T follicular helper cell (primary cell): ENCODE results near the gene SLC43A3.

Experiments used
- DNase-seq: peaks from one replicate; pipeline ENCODE4 v3.0.0-alpha.2; 2020; ENCODE audit warnings: low read depth
- total RNA-seq, 2 experiments: gene quantifications; one replicate each; lab custom pipeline; 2026; lab: John Stamatoyannopoulos, UW

SLC43A3 gene
- 9.4 to 212 reads per million in 2 experiments for total RNA-seq

DNA sequence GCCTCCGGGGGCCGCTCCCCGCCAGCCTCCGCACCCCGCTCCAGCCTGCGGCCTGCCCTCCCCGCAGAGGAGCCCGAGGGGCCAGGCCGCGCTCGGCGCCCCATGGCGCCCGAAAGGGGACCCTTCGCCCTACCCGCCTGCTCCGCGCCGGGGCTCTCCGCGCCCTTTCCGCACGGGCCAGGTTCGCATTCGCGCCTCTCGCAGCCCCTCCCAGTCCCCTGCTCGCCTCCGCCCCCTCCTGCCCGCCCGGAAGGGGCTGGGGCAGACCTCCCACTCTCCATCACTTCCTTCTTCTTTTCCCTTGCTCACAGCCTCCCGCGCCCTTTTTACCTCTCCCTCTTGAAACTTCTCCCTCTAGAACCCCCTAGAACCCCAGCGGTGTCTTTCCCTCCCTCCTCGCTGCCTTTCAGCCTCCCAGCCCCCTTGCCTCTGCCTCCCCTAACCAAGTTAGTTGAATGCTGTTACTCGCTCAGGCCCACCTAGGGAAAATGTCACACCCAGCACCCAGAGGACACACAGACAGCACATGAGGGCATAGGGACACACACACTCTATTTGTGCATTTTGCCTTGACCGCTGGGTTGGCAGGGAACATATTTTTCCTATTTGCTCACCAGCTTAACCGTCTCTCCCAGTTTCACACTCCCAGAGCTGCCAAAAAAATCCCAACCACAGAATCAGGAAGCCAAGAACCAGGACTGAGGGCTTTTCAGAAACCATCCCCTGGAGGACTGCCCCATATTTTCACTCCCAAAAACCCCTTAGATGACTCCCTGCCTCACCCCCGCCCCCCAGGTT, at the start of gene SLC43A3:
Gene SLC43A3, minus strand, starts transcription at position 193 of the 798 bp plus-strand sequence. CDS start 949 bp downstream, outside the sequence.
- DNase-seq, result peak; percentile 27

- no peak for DNase-seq
Measured at GRCh38 chr11:57476047-57476756, 49.3 kb upstream of the SLC43A3 start.

- DNase-seq, result no peak
Measured at GRCh38 chr11:57475671-57476046, 48.7 kb upstream of the SLC43A3 start.

GRCh38 chr11:57475191-57475590, 48.3 kb upstream of the SLC43A3 start:
- no peak for DNase-seq

DNA sequence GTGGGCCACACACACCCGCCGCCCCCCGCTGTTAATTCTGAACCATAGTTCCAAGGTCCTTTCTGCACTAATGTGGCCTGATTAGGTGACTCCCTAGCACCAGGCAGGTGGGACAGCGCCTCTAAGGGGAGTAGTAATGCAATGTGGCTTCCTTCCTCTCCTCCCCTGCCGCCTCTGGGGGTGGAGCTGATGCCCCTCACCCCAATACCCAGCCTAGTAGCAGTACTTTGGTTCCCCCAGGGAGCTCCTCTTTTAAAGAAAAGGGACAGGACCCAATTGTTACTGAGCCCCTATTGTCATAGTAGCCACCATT, 47.8 kb upstream of the SLC43A3 start:
- DNase-seq, result no peak

- no peak for DNase-seq
Measured at GRCh38 chr11:57474017-57474802, 47.3 kb upstream of the SLC43A3 start.

DNA sequence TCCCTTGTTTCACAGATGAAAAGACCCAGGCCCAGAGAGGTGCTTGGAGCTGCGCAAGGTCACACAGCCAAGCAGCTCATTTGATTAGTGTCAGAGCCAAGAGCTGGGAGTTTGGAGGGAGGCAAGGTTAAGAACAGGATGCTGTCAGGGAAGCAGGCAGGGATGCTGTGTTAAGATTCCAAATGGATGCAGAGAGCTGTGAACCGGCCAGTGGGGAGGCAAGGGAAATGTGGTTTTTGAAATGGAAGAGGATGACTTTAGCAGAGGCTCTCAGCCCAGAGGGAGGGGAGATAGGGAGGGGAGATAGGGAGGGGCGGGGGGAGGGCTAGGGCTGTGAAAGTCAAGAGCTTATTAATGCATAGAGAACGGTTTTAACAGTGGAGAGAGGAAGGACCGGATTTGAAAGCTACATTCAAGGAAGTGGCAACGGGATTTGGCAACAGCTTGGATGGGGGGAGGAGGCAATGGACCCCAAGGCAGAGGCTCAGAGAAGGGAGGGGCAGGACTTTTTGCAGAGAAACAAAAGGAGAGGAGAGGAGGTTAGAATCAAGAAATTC, 46.4 kb upstream of the SLC43A3 start:
- no peak for DNase-seq

DNA sequence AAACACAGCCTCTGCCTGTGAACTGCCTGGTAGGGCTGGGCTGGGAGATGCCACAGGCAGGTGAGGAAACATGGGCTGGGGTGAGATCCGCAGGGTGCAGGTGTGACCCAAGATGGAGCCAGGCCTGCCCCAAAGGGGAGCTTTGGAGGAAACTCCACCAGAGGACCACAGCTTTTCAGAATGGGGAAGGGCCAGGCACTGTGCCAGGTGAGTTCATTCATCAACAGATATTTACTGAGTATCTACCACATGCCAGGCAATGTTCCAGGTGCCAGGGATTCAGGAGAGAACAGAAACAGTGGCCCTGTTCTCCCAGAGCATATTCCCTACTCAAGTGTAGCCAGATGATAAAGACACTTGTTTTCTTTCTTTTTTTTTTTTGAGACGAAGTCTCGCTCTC, 44.6 kb upstream of the SLC43A3 start:
- DNase-seq, result no peak

- DNase-seq, result no peak
Measured at GRCh38 chr11:57469268-57469667, 42.3 kb upstream of the SLC43A3 start.

DNA sequence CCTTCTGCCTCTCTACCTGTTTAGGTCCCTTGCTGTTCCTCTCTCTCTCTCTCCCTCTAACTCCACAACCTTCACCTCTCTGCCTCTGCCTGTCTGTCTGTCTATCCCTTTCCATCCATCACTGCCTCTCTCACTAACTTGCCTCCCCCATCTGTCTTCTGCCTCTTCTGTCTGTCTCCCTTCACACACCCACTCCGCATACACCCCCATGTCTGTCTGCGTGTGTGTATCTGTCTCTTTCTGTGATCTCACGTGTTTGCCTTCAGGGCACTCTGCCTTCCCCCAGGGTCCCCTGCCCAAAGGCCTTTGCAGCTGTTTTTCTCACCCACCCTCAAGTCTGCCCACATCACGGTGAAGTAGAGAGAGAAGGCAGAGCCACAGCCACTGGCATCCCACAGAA, 41.4 kb upstream of the SLC43A3 start:
- no peak for DNase-seq

DNA sequence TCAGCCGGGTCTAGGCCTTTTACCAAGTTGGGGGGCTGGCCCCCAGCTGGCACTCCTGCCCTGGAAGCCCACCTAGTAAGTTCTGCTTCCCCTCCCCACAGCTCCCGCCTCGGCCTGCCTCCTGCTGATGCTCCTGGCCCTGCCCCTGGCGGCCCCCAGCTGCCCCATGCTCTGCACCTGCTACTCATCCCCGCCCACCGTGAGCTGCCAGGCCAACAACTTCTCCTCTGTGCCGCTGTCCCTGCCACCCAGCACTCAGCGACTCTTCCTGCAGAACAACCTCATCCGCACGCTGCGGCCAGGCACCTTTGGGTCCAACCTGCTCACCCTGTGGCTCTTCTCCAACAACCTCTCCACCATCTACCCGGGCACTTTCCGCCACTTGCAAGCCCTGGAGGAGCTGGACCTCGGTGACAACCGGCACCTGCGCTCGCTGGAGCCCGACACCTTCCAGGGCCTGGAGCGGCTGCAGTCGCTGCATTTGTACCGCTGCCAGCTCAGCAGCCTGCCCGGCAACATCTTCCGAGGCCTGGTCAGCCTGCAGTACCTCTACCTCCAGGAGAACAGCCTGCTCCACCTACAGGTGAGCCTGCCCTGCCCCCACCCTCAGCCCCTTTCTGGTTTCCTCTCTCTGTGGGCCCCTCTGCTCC, 40.7 kb upstream of the SLC43A3 start:
- no peak for DNase-seq

DNA sequence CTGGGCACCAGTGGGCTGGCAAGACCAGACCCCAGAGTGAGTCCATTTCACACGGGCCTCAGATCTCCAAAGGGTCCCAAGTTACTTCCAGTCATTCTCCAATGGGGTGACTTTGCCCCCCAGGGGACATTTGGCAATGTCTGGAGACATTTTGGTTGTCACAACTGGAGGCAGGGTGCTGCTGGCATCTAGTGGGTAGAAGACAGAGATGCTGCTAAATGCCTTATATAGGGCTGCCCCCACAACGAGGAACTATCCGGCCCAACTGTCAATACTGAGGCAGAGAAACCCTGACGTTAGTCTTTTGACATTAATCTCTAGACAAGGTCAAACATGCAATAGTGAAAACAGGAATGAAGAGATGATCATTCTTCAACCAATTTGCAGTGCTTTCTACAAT, 39.8 kb upstream of the SLC43A3 start:
- no peak for DNase-seq

DNA sequence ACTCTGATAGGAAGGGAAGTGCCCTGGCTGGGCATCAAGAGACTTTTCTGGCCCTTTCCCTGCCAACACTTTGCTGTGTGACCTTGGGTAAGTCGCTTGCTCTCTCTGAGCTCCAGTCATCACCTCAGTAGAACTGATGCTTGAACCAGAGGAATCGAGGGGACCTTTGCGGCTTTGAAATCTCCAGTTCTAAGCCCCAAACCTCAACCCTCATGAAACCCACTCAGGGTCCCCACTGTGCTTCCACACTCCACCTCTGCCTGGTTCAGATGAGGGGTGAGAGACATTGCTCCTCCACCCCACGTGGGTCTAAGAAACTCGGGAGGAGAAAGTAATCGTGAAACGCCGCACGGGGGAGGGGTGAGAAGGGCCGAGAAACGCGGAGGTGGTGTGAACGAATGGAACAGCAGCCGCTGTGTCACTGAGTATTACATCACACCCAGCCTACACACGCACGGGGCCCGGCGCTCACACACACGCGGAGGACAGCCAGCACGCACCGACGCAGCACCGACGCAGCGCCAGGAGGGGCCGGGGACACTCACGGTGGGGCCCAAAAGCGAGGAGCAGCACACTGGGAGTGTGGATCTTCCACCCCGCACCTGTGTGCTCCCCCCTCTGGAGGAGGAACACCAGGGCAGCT, 37.7 kb upstream of the SLC43A3 start:
- DNase-seq, result no peak

- DNase-seq, result no peak
Measured at GRCh38 chr11:57463671-57464538, 37.0 kb upstream of the SLC43A3 start.

DNA sequence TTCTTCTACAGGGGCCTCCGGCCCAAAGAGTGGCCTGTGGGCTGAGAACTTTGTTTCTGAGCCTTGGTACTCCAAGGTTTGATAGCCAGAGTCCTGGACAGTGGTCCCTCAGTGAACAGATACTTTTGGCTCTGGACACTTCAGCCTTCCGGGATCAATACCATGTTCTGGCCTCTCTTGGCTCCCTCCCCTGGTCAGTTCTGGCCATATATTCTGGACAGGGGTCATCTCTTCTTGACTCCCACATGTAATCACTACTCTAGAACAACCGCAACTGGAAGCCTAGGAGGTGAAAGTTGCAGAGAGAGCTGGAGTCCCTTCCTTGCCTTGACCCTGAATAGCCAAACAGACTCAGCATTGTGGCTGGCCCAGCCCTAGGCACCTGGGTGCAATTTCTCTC, 35.7 kb upstream of the SLC43A3 start:
- DNase-seq, result no peak

DNA sequence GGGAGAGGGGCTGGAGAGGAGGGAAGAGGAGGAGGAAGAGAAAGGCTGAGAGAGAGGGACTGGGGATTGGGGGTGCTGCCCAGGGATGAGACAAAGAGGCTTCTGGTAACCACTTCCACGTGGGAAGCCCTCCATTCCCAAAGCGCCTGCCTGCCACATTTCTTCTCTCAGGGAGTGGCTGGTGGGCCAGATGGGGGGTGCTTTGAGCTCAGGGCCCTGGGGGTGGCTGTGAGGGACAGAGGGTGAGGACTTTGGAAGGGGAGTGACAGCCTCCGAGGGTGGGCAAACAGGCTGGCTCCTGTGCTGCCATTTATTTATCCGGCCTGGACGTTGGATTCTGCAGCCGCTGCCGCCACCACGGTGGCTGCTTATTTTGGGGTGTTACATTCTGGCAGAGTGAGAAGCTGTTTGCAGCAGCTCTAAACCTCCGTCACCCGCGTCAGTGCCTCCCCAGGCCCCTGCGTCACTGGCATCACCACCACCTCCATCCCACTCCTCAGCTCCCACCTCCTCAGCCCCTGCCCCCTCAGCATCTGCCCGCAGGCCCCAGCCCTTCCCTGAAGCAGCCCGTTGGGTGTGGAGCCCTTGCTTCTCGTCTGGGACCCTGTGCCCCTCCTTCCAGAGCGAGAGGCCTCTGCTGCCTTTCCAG, 35.0 kb upstream of the SLC43A3 start:
- no peak for DNase-seq

DNA sequence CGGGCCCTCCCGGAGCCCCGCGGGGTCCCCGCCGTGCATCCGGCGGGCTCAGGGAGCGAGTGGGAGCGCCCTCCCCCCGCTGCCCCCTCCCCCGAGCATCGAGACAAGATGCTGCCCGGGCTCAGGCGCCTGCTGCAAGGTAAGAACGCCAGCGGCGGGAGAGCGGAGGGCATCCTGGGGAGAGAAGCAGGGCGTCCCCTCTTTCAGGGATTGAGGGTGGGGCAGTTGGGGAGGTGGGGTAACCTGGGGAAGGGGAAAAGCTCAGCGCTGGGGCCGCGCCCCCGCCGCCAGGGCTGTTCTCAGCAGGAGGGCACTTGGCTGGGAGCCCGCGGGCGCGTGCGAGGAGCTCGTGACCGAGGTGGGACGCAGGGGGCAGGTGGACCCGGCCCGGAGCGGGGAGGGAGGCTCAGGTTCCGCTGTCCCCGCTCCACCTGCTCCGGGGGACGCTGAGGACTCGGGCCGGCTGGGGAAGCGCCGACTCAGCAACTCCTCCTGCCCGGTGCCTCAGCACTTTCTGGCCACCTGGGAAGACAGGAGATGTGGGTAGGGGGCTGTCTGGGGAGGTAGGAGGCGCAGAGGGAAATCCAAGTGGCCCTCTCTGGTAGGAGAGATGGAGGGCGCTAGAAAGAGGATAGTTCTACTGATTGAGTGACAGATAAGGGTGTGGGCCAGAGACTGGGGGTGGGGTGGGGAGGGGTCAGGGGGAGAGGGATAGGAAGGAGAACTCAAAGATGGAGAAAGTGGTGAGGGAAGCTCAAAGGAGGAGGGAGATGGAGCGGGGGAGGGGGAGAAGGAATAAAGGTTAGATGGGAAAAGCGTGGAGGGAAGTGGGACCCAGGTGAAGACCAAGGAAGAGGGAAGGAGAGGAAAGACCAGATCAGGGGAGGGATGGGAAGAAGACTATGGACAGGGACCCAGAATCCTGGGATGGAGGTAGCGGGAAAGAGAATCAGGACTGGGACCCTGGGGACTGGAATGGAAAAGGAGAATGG, 34.1 kb upstream of the SLC43A3 start:
- no peak for DNase-seq

- DNase-seq, result no peak
Measured at GRCh38 chr11:57460022-57460757, 33.3 kb upstream of the SLC43A3 start, which contains the start of gene RTN4RL2. TSS of gene RTN4RL2 (plus strand) at chr11:57460528. CDS start at chr11:57460866, 338 bp downstream.
